Measurements from ENCODE around the gene ACMSD. TPM values are rescaled to one million over a fixed set of nuclear protein-coding genes. Genes with fewer than 3 reads are reported as not detected.
"Not testable (repeated sequence)": the region's sequence is repeated elsewhere in the genome, so short reads cannot be mapped to it uniquely, and the experiment has no call there.

ACMSD gene
- total and polyA plus RNA-seq, 2 donors = not detected

GRCh38 chr2:134843968-134844367 lies 5.6 kb downstream of the ACMSD start:
- Histone ChIP-seq H3K36me3 (ENCODE audit: control insufficient read depth in 2 of 2, insufficient read depth in 2 of 2, low read length in 1 of 2) (no peaks in the 10 kb centered on the region), H3K27me3 (ENCODE audit: control insufficient read depth in 2 of 2, insufficient read depth in 1 of 2, low read length in 1 of 2) (no peaks in the 10 kb centered on the region), H3K9me3 (ENCODE audit: control insufficient read depth in 2 of 2, insufficient read depth in 1 of 2, low read length in 1 of 2) (no peaks in the 10 kb centered on the region), H3K4me1 (ENCODE audit: control insufficient read depth in 2 of 2, insufficient read depth in 2 of 2, low read length in 2 of 2) (no peaks in the 10 kb centered on the region), H3K27ac (ENCODE audit: low read depth in 1 of 2, low read length in 1 of 2) (no peak overlapping the region), H3K4me3 (ENCODE audit: low read length in 2 of 2) (no peak overlapping the region)
- 96% methylated on average over 4 of the region's 4 CpGs for WGBS
- DNase-seq (ENCODE audit: low read depth in 6 of 9, low spot score in 9 of 9) = no peak

- Histone ChIP-seq H3K27me3 (ENCODE audit: control insufficient read depth in 2 of 2, insufficient read depth in 1 of 2, low read length in 1 of 2) (no peaks in the 10 kb centered on the region), H3K27ac (ENCODE audit: low read depth in 1 of 2, low read length in 1 of 2) (no peak overlapping the region), H3K4me1 (ENCODE audit: control insufficient read depth in 2 of 2, insufficient read depth in 2 of 2, low read length in 2 of 2) (no peaks in the 10 kb centered on the region), H3K9me3 (ENCODE audit: control insufficient read depth in 2 of 2, insufficient read depth in 1 of 2, low read length in 1 of 2) (no peaks in the 10 kb centered on the region), H3K4me3 (ENCODE audit: low read length in 2 of 2) (no peak overlapping the region), H3K36me3 (ENCODE audit: control insufficient read depth in 2 of 2, insufficient read depth in 2 of 2, low read length in 1 of 2) (no peaks in the 10 kb centered on the region)
- WGBS = 93% methylated on average over 2 of the region's 2 CpGs
- no peak for DNase-seq (ENCODE audit: low read depth in 6 of 9, low spot score in 9 of 9)
These were observed 6.6 kb downstream of the ACMSD start for GRCh38 chr2:134845028-134845427.

GRCh38 chr2:134845719-134846118 lies 7.3 kb downstream of the ACMSD start:
- Histone ChIP-seq H3K9me3 (ENCODE audit: control insufficient read depth in 2 of 2, insufficient read depth in 1 of 2, low read length in 1 of 2) (no peaks in the 10 kb centered on the region), H3K4me1 (ENCODE audit: control insufficient read depth in 2 of 2, insufficient read depth in 2 of 2, low read length in 2 of 2) (no peaks in the 10 kb centered on the region), H3K27ac (ENCODE audit: low read depth in 1 of 2, low read length in 1 of 2) (no peak overlapping the region), H3K27me3 (ENCODE audit: control insufficient read depth in 2 of 2, insufficient read depth in 1 of 2, low read length in 1 of 2) (no peaks in the 10 kb centered on the region), H3K36me3 (ENCODE audit: control insufficient read depth in 2 of 2, insufficient read depth in 2 of 2, low read length in 1 of 2) (no peaks in the 10 kb centered on the region), H3K4me3 (ENCODE audit: low read length in 2 of 2) (no peak overlapping the region)
- no peak for DNase-seq (ENCODE audit: low read depth in 6 of 9, low spot score in 9 of 9)
- WGBS = 78% methylated on average over 2 of the region's 2 CpGs

- H3K36me3 ChIP-seq (ENCODE audit: control insufficient read depth in 2 of 2, insufficient read depth in 2 of 2, low read length in 1 of 2) = no peaks in the 10 kb centered on the region
- WGBS = 97% methylated on average over 1 of the region's 1 CpG
- DNase-seq (ENCODE audit: low read depth in 6 of 9, low spot score in 9 of 9) = no peak
These were observed 7.8 kb downstream of the ACMSD start for GRCh38 chr2:134846213-134846612.

GRCh38 chr2:134847582-134847981 lies 9.2 kb downstream of the ACMSD start:
- H3K4me1 ChIP-seq (ENCODE audit: control insufficient read depth in 2 of 2, insufficient read depth in 2 of 2, low read length in 2 of 2); H3K27ac ChIP-seq (ENCODE audit: low read depth in 1 of 2, low read length in 1 of 2); DNase-seq (ENCODE audit: low read depth in 6 of 9, low spot score in 9 of 9); H3K27me3 ChIP-seq (ENCODE audit: control insufficient read depth in 2 of 2, insufficient read depth in 1 of 2, low read length in 1 of 2); H3K4me3 ChIP-seq (ENCODE audit: low read length in 2 of 2); H3K9me3 ChIP-seq (ENCODE audit: control insufficient read depth in 2 of 2, insufficient read depth in 1 of 2, low read length in 1 of 2); H3K36me3 ChIP-seq (ENCODE audit: control insufficient read depth in 2 of 2, insufficient read depth in 2 of 2, low read length in 1 of 2): not testable (repeated sequence)
- 97% methylated on average over 5 of the region's 5 CpGs for WGBS

More at GRCh38 chr2:134846213-134846612, 7.8 kb downstream of the ACMSD start:
- H3K4me1 ChIP-seq (ENCODE audit: control insufficient read depth in 2 of 2, insufficient read depth in 2 of 2, low read length in 2 of 2) = no peaks in the 10 kb centered on the region
- H3K4me3 ChIP-seq (ENCODE audit: low read length in 2 of 2) = no peak overlapping the region
- no peaks in the 10 kb centered on the region for H3K9me3 ChIP-seq (ENCODE audit: control insufficient read depth in 2 of 2, insufficient read depth in 1 of 2, low read length in 1 of 2)
- no peaks in the 10 kb centered on the region for H3K27me3 ChIP-seq (ENCODE audit: control insufficient read depth in 2 of 2, insufficient read depth in 1 of 2, low read length in 1 of 2)
- H3K27ac ChIP-seq (ENCODE audit: low read depth in 1 of 2, low read length in 1 of 2) = no peak overlapping the region

GRCh38 chr2:134852518-134852917 lies 14.1 kb downstream of the ACMSD start:
- Histone ChIP-seq H3K4me1 (ENCODE audit: control insufficient read depth in 2 of 2, insufficient read depth in 2 of 2, low read length in 2 of 2) (no peaks in the 10 kb centered on the region), H3K4me3 (ENCODE audit: low read length in 2 of 2) (no peak overlapping the region), H3K27ac (ENCODE audit: low read depth in 1 of 2, low read length in 1 of 2) (no peak overlapping the region), H3K27me3 (ENCODE audit: control insufficient read depth in 2 of 2, insufficient read depth in 1 of 2, low read length in 1 of 2) (no peaks in the 10 kb centered on the region), H3K36me3 (ENCODE audit: control insufficient read depth in 2 of 2, insufficient read depth in 2 of 2, low read length in 1 of 2) (no peaks in the 10 kb centered on the region), H3K9me3 (ENCODE audit: control insufficient read depth in 2 of 2, insufficient read depth in 1 of 2, low read length in 1 of 2) (no peaks in the 10 kb centered on the region)
- DNase-seq (ENCODE audit: low read depth in 6 of 9, low spot score in 9 of 9) = no peak
- 94% methylated on average over 7 of the region's 7 CpGs for WGBS

- H3K27me3 ChIP-seq (ENCODE audit: control insufficient read depth in 2 of 2, insufficient read depth in 1 of 2, low read length in 1 of 2) = no peaks in the 10 kb centered on the region
- H3K36me3 ChIP-seq (ENCODE audit: control insufficient read depth in 2 of 2, insufficient read depth in 2 of 2, low read length in 1 of 2) = no peaks in the 10 kb centered on the region
These were observed 17.3 kb downstream of the ACMSD start for GRCh38 chr2:134855709-134856108.

GRCh38 chr2:134858245-134858644 lies 19.8 kb downstream of the ACMSD start:
- Histone ChIP-seq H3K27me3 (ENCODE audit: control insufficient read depth in 2 of 2, insufficient read depth in 1 of 2, low read length in 1 of 2) (no peaks in the 10 kb centered on the region), H3K9me3 (ENCODE audit: control insufficient read depth in 2 of 2, insufficient read depth in 1 of 2, low read length in 1 of 2) (no peaks in the 10 kb centered on the region), H3K27ac (ENCODE audit: low read depth in 1 of 2, low read length in 1 of 2) (no peak overlapping the region), H3K4me1 (ENCODE audit: control insufficient read depth in 2 of 2, insufficient read depth in 2 of 2, low read length in 2 of 2) (no peaks in the 10 kb centered on the region), H3K36me3 (ENCODE audit: control insufficient read depth in 2 of 2, insufficient read depth in 2 of 2, low read length in 1 of 2) (no peaks in the 10 kb centered on the region), H3K4me3 (ENCODE audit: low read length in 2 of 2) (no peak overlapping the region)
- no peak for DNase-seq (ENCODE audit: low read depth in 6 of 9, low spot score in 9 of 9)

More at GRCh38 chr2:134855709-134856108, 17.3 kb downstream of the ACMSD start:
- no peak overlapping the region for H3K4me3 ChIP-seq (ENCODE audit: low read length in 2 of 2)
- DNase-seq (ENCODE audit: low read depth in 6 of 9, low spot score in 9 of 9) = no peak
- no peaks in the 10 kb centered on the region for H3K9me3 ChIP-seq (ENCODE audit: control insufficient read depth in 2 of 2, insufficient read depth in 1 of 2, low read length in 1 of 2)
- H3K4me1 ChIP-seq (ENCODE audit: control insufficient read depth in 2 of 2, insufficient read depth in 2 of 2, low read length in 2 of 2) = no peaks in the 10 kb centered on the region
- no peak overlapping the region for H3K27ac ChIP-seq (ENCODE audit: low read depth in 1 of 2, low read length in 1 of 2)

GRCh38 chr2:134861173-134861572 lies 22.8 kb downstream of the ACMSD start:
- no peaks in the 10 kb centered on the region for H3K27me3 ChIP-seq (ENCODE audit: control insufficient read depth in 2 of 2, insufficient read depth in 1 of 2, low read length in 1 of 2)
- H3K36me3 ChIP-seq (ENCODE audit: control insufficient read depth in 2 of 2, insufficient read depth in 2 of 2, low read length in 1 of 2) = no peaks in the 10 kb centered on the region
- no peak overlapping the region for H3K4me3 ChIP-seq (ENCODE audit: low read length in 2 of 2)
- DNase-seq (ENCODE audit: low read depth in 6 of 9, low spot score in 9 of 9) = no peak
- H3K27ac ChIP-seq (ENCODE audit: low read depth in 1 of 2, low read length in 1 of 2) = no peak overlapping the region
- no peaks in the 10 kb centered on the region for H3K9me3 ChIP-seq (ENCODE audit: control insufficient read depth in 2 of 2, insufficient read depth in 1 of 2, low read length in 1 of 2)
- no peaks in the 10 kb centered on the region for H3K4me1 ChIP-seq (ENCODE audit: control insufficient read depth in 2 of 2, insufficient read depth in 2 of 2, low read length in 2 of 2)
- 96% methylated on average over 3 of the region's 3 CpGs for WGBS

- H3K27ac ChIP-seq (ENCODE audit: low read depth in 1 of 2, low read length in 1 of 2) = no peak overlapping the region
- H3K27me3 ChIP-seq (ENCODE audit: control insufficient read depth in 2 of 2, insufficient read depth in 1 of 2, low read length in 1 of 2) = no peaks in the 10 kb centered on the region
- no peaks in the 10 kb centered on the region for H3K9me3 ChIP-seq (ENCODE audit: control insufficient read depth in 2 of 2, insufficient read depth in 1 of 2, low read length in 1 of 2)
- H3K36me3 ChIP-seq (ENCODE audit: control insufficient read depth in 2 of 2, insufficient read depth in 2 of 2, low read length in 1 of 2) = no peaks in the 10 kb centered on the region
- H3K4me3 ChIP-seq (ENCODE audit: low read length in 2 of 2) = no peak overlapping the region
- no peak for DNase-seq (ENCODE audit: low read depth in 6 of 9, low spot score in 9 of 9)
- H3K4me1 ChIP-seq (ENCODE audit: control insufficient read depth in 2 of 2, insufficient read depth in 2 of 2, low read length in 2 of 2) = no peaks in the 10 kb centered on the region
- WGBS = 99% methylated on average over 4 of the region's 4 CpGs
These were observed 23.7 kb downstream of the ACMSD start for GRCh38 chr2:134862069-134862468.
